HepG2 (cell line): ENCODE measurements around the gene CC2D1B. TPM values are rescaled to one million over a fixed set of nuclear protein-coding genes. Genes with fewer than 3 reads are reported as not detected.

Experiments
- BATF2 ChIP-seq: sonication (generic); formaldehyde crosslinking; IDR thresholded peaks from 2 replicates; pipeline ENCODE4 v1.8.0; 2022; ENCODE audit warnings: mild to moderate bottlenecking, missing genetic modification reagents, moderate library complexity
- CHCHD3 ChIP-seq: sonication (generic); formaldehyde crosslinking; IDR thresholded peaks from 2 replicates; pipeline ENCODE4 v1.8.0; 2022; ENCODE audit warnings: mild to moderate bottlenecking, missing genetic modification reagents, moderate library complexity
- CREB1 ChIP-seq, 2 experiments: fragments of 450-650 bp in 1 of 2; IDR thresholded peaks; 2 replicates each; pipeline ENCODE4 v1.6.1; 2016 to 2017; ENCODE audit warnings: control low read depth in 1 of 2, mild to moderate bottlenecking in 1 of 2, missing compliant biosample characterization in 1 of 2, missing genetic modification characterization in 1 of 2
- DPF2 ChIP-seq: sonication (generic); formaldehyde crosslinking; IDR thresholded peaks from 2 replicates; pipeline ENCODE4 v1.4.0; 2020; ENCODE audit warnings: mild to moderate bottlenecking, low read depth, missing genetic modification reagents, borderline replicate concordance
- HMG20B ChIP-seq: conservative IDR thresholded peaks from 2 replicates; pipeline ENCODE4 v1.6.1; 2016; ENCODE audit warnings: missing genetic modification reagents, missing compliant biosample characterization
- HMGA1 ChIP-seq: sonication (generic); formaldehyde crosslinking; conservative IDR thresholded peaks from 2 replicates; pipeline ENCODE4 v1.4.0; 2020; ENCODE audit warnings: missing genetic modification reagents
- MYNN ChIP-seq: sonication (generic); formaldehyde crosslinking; IDR thresholded peaks from 2 replicates; pipeline ENCODE4 v1.4.0; 2020; ENCODE audit warnings: mild to moderate bottlenecking, low read depth, missing genetic modification reagents
- RFX3 ChIP-seq: IDR thresholded peaks from 2 replicates; pipeline ENCODE4 v1.6.1; 2016; ENCODE audit warnings: missing biosample characterization, missing genetic modification reagents
- RFXANK ChIP-seq: IDR thresholded peaks from 2 replicates; pipeline ENCODE4 v1.6.1; 2016
- TCF7L2 ChIP-seq: IDR thresholded peaks from 2 replicates; pipeline ENCODE4 v1.6.1; 2011; ENCODE audit warnings: mild to moderate bottlenecking, low read depth, low read length, moderate library complexity
- ZFP36L2 ChIP-seq: sonication (generic); formaldehyde crosslinking; IDR thresholded peaks from 2 replicates; pipeline ENCODE4 v1.4.0; 2020; ENCODE audit warnings: missing genetic modification reagents
- ZHX2 ChIP-seq, 2 experiments: sonication (generic) in 1 of 2; formaldehyde crosslinking in 1 of 2; IDR thresholded peaks; 2 replicates each; pipeline versions ENCODE4 v1.6.1 to v1.9.0; 2014 to 2022; ENCODE audit warnings: antibody characterized with exemption in 1 of 2, borderline replicate concordance in 1 of 2, inconsistent platforms in 1 of 2, low read depth in 1 of 2, missing genetic modification reagents in 1 of 2
- ZNF282 ChIP-seq: fragments of 450-650 bp; IDR thresholded peaks from 2 replicates; pipeline ENCODE4 v1.6.1; 2018; ENCODE audit not compliant: partially characterized antibody
- ZNF30 ChIP-seq: sonication (generic); formaldehyde crosslinking; IDR thresholded peaks from 2 replicates; pipeline ENCODE4 v1.5.0; 2020; ENCODE audit warnings: mild to moderate bottlenecking, missing genetic modification reagents
- ZNF468 ChIP-seq: sonication (generic); formaldehyde crosslinking; IDR thresholded peaks from 2 replicates; pipeline ENCODE4 v1.8.0; 2022; ENCODE audit warnings: mild to moderate bottlenecking, moderate library complexity, missing genetic modification reagents
- ZNF501 ChIP-seq: sonication (generic); formaldehyde crosslinking; IDR thresholded peaks from 2 replicates; pipeline ENCODE4 v1.5.1; 2020; ENCODE audit warnings: mild to moderate bottlenecking, moderate library complexity, missing genetic modification reagents
- ZNF577 ChIP-seq: sonication (generic); formaldehyde crosslinking; IDR thresholded peaks from 2 replicates; pipeline ENCODE4 v1.4.0; 2020; ENCODE audit warnings: mild to moderate bottlenecking, low read depth, missing genetic modification reagents, borderline replicate concordance
- ZNF652 ChIP-seq: IDR thresholded peaks from 2 replicates; pipeline ENCODE4 v1.6.1; 2016; ENCODE audit warnings: low read depth, borderline replicate concordance
- ZNF772 ChIP-seq: sonication (generic); formaldehyde crosslinking; IDR thresholded peaks from 2 replicates; pipeline ENCODE4 v1.5.0; 2020; ENCODE audit warnings: mild to moderate bottlenecking, missing genetic modification reagents
- polyA plus RNA-seq, 8 experiments: library from polyadenylated mRNA; depleted of rRNA in 3 of 8; stranded (reverse) in 7 of 8; unstranded in 1 of 8; fragments of >200 nt; fragmentation: Illumina TruSeq in 4 of 8; extraction: Trizol in 4 of 8; gene quantifications; 2 replicates each; pipeline versions ENCODE4 v1.2.1 to v1.2.3, GENCODE V29; 2011 to 2016; ENCODE audit warnings: low read depth in 4 of 8, missing spikeins in 1 of 8, mixed read lengths in 1 of 8; ENCODE audit not compliant: insufficient read depth in 1 of 8
- total RNA-seq, 5 experiments: library from RNA; depleted of rRNA; stranded (reverse); fragments of >200 nt; fragmentation: Illumina TruSeq; extraction: Trizol; gene quantifications; 2 replicates each; pipeline ENCODE4 v1.2.3, GENCODE V29; 2016; ENCODE audit warnings: low read depth in 1 of 5
- TF ChIP-seq, protein P1 (sequence below): sonication (generic); formaldehyde crosslinking; conservative IDR thresholded peaks from 2 replicates; pipeline ENCODE4 v1.8.0; 2022; ENCODE audit warnings: mild to moderate bottlenecking, moderate library complexity, missing genetic modification reagents
- TF ChIP-seq, protein P2 (sequence below): sonication (generic); formaldehyde crosslinking; IDR thresholded peaks from 2 replicates; pipeline ENCODE4 v1.8.1; 2023; ENCODE audit warnings: mild to moderate bottlenecking, missing genetic modification reagents, borderline replicate concordance

The CC2D1B gene
- total and polyA plus RNA-seq, 2 of the 13 experiments (the other 11 are each of a cell fraction or from before 2014, with no cell fraction given), result 7.2 to 19.2 TPM

- TF ChIP-seq MYNN (CRISPR knock-in tag) (no peak), HMG20B (CRISPR knock-in tag) (peak; percentile 32; the same call in 1 of the 2 replicates), RFXANK (CRISPR knock-in tag) (no peak), CHCHD3 (no peak), ZNF468 (CRISPR knock-in tag) (no peak), ZNF772 (CRISPR knock-in tag) (no peak), BATF2 (CRISPR knock-in tag) (no peak), ZNF30 (no peak), ZFP36L2 (no peak), ZNF282 (no peak), ZNF652 (CRISPR knock-in tag) (no peak), CREB1 (IDR thresholded peaks at IDR 0.05) (no peak), CREB1 (CRISPR knock-in tag; IDR thresholded peaks at IDR 0.05) (peak; percentile 56; the same call in 1 of the 2 replicates), RFX3 (CRISPR knock-in tag) (no peak), ZHX2 (IDR thresholded peaks at IDR 0.05; ENCODE audit: low read depth) (no peak), ZHX2 (CRISPR knock-in tag; IDR thresholded peaks at IDR 0.05; ENCODE audit: borderline replicate concordance) (no peak), ZNF501 (CRISPR knock-in tag) (0 out of 2 replicates have a peak, but pooled peaks have one; percentile 7), ZNF577 (no peak), HMGA1 (CRISPR knock-in tag) (no peak), DPF2 (peak; percentile 70), TCF7L2 (no peak)
- TF ChIP-seq, protein P1, sequence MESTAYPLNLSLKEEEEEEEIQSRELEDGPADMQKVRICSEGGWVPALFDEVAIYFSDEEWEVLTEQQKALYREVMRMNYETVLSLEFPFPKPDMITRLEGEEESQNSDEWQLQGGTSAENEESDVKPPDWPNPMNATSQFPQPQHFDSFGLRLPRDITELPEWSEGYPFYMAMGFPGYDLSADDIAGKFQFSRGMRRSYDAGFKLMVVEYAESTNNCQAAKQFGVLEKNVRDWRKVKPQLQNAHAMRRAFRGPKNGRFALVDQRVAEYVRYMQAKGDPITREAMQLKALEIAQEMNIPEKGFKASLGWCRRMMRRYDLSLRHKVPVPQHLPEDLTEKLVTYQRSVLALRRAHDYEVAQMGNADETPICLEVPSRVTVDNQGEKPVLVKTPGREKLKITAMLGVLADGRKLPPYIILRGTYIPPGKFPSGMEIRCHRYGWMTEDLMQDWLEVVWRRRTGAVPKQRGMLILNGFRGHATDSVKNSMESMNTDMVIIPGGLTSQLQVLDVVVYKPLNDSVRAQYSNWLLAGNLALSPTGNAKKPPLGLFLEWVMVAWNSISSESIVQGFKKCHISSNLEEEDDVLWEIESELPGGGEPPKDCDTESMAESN, result peak; percentile 61; the same call in 1 of the 2 replicates
- TF ChIP-seq, protein P2, sequence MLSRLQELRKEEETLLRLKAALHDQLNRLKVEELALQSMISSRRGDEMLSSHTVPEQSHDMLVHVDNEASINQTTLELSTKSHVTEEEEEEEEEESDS, result no peak
Measured at GRCh38 chr1:52305417-52306226, 60.4 kb downstream of the CC2D1B start (continued).
